NT2/D1 (cell line): ENCODE measurements around the gene IZUMO1.

ENCODE experiments used
- SUZ12 ChIP-seq: IDR thresholded peaks from 2 replicates; pipeline ENCODE4 v1.6.1; 2011; ENCODE audit not compliant: insufficient read length, insufficient read depth; ENCODE audit errors: extremely low read depth
- YY1 ChIP-seq: IDR thresholded peaks from 2 replicates; pipeline ENCODE4 v1.6.1; 2011; ENCODE audit not compliant: insufficient read length, insufficient read depth
- ZNF274 ChIP-seq: IDR thresholded peaks from 2 replicates; pipeline ENCODE4 v1.6.1; 2011; ENCODE audit warnings: mild to moderate bottlenecking, low read depth, low read length

DNA sequence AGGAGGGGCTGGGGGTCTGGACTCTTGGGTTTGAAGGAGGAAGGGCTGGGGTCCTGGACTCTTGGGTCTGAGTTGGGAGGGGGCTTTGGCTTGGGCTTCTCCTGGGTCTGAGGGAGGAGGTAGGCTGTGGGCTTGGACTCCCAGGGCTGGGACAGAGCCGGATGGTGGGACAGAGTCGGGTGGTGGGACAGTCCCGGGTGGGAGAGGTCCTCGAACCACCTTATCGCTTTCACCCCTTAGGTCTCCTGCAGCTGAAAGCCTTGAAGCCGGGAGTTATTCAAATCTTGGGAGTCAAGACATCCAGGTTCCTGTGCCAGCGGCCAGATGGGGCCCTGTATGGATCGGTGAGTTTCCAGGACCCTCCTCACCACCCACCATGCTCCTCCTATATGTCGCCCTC lies 10.0 kb upstream of the IZUMO1 start:
- TF ChIP-seq YY1 (no peak), ZNF274 (no peak), SUZ12 (no peak)
